ENCODE data around the gene ARL9.

DNA sequence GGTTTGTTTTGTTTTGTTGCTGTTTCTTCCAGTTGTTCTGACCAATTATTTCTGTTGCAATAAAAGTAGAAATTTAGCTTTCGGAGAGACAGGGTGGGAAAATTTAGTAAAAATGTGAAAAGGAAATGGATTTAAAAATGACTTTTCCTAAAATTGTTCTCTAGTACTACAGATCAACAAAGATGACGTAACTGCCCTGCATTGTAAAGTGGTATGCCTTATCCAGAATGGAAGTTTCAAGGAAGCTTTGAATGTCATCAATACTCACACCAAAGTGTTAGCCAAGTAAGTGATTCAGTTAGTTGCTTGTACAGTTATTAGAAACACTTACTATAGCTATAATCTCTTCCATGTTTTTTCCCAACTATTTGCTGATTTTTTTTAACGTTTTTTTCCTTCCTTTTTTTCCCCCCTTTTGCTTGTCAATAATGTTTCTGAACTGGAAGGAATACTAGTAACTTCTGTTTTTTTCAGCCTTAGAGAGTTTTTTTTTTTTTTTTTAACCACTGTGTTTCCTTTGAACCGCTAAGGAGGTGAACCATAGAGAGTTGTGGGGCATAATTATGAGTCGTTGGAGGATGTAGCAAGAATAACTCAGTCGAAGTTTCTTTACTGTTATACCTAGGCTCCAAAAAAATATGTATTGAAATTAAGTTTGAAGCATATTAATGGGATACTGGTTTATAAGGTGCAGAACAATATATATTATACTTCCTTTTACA lies 35.9 kb upstream of the ARL9 start:
- TF ChIP-seq MAFK (IDR thresholded peaks at IDR 0.05; ENCODE audit: low read length), result no peak
- TF ChIP-seq SMARCA5 (IDR thresholded peaks at IDR 0.05), result no peak
- TF ChIP-seq, protein P1, sequence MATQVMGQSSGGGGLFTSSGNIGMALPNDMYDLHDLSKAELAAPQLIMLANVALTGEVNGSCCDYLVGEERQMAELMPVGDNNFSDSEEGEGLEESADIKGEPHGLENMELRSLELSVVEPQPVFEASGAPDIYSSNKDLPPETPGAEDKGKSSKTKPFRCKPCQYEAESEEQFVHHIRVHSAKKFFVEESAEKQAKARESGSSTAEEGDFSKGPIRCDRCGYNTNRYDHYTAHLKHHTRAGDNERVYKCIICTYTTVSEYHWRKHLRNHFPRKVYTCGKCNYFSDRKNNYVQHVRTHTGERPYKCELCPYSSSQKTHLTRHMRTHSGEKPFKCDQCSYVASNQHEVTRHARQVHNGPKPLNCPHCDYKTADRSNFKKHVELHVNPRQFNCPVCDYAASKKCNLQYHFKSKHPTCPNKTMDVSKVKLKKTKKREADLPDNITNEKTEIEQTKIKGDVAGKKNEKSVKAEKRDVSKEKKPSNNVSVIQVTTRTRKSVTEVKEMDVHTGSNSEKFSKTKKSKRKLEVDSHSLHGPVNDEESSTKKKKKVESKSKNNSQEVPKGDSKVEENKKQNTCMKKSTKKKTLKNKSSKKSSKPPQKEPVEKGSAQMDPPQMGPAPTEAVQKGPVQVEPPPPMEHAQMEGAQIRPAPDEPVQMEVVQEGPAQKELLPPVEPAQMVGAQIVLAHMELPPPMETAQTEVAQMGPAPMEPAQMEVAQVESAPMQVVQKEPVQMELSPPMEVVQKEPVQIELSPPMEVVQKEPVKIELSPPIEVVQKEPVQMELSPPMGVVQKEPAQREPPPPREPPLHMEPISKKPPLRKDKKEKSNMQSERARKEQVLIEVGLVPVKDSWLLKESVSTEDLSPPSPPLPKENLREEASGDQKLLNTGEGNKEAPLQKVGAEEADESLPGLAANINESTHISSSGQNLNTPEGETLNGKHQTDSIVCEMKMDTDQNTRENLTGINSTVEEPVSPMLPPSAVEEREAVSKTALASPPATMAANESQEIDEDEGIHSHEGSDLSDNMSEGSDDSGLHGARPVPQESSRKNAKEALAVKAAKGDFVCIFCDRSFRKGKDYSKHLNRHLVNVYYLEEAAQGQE (IDR thresholded peaks at IDR 0.05; ENCODE audit: borderline replicate concordance), result no peak
- TF ChIP-seq, protein P1 (CRISPR knock-in tag; IDR thresholded peaks at IDR 0.05; ENCODE audit: low read depth), result no peak
- TF ChIP-seq, protein P2, sequence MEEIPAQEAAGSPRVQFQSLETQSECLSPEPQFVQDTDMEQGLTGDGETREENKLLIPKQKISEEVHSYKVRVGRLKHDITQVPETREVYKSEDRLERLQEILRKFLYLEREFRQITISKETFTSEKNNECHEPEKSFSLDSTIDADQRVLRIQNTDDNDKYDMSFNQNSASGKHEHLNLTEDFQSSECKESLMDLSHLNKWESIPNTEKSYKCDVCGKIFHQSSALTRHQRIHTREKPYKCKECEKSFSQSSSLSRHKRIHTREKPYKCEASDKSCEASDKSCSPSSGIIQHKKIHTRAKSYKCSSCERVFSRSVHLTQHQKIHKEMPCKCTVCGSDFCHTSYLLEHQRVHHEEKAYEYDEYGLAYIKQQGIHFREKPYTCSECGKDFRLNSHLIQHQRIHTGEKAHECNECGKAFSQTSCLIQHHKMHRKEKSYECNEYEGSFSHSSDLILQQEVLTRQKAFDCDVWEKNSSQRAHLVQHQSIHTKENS (CRISPR knock-in tag; IDR thresholded peaks at IDR 0.05), result no peak
- TF ChIP-seq, protein P3, sequence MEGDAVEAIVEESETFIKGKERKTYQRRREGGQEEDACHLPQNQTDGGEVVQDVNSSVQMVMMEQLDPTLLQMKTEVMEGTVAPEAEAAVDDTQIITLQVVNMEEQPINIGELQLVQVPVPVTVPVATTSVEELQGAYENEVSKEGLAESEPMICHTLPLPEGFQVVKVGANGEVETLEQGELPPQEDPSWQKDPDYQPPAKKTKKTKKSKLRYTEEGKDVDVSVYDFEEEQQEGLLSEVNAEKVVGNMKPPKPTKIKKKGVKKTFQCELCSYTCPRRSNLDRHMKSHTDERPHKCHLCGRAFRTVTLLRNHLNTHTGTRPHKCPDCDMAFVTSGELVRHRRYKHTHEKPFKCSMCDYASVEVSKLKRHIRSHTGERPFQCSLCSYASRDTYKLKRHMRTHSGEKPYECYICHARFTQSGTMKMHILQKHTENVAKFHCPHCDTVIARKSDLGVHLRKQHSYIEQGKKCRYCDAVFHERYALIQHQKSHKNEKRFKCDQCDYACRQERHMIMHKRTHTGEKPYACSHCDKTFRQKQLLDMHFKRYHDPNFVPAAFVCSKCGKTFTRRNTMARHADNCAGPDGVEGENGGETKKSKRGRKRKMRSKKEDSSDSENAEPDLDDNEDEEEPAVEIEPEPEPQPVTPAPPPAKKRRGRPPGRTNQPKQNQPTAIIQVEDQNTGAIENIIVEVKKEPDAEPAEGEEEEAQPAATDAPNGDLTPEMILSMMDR (IDR thresholded peaks at IDR 0.05 in 2 of 3, conservative IDR thresholded peaks at IDR 0.05 in 1 of 3; ENCODE audit: insufficient read depth in 2 of 3, low read depth in 1 of 3, low read length in 3 of 3), result no peak
- no peak for TF ChIP-seq ZNF12 (CRISPR knock-in tag; IDR thresholded peaks at IDR 0.05)
- TF ChIP-seq POLR2A (conservative IDR thresholded peaks at IDR 0.05), result no peak
- TF ChIP-seq CAMTA2 (CRISPR knock-in tag; conservative IDR thresholded peaks at IDR 0.05), result no peak
- TF ChIP-seq SP2 (IDR thresholded peaks at IDR 0.05; ENCODE audit: extremely low read depth, low read depth, low read length, poor library complexity, severe bottlenecking), result no peak
- no peak for TF ChIP-seq GATAD2A (IDR thresholded peaks at IDR 0.05)
- TF ChIP-seq, protein P4, sequence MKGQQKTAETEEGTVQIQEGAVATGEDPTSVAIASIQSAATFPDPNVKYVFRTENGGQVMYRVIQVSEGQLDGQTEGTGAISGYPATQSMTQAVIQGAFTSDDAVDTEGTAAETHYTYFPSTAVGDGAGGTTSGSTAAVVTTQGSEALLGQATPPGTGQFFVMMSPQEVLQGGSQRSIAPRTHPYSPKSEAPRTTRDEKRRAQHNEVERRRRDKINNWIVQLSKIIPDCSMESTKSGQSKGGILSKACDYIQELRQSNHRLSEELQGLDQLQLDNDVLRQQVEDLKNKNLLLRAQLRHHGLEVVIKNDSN (CRISPR knock-in tag; IDR thresholded peaks at IDR 0.05), result no peak
- TF ChIP-seq MCM3 (IDR thresholded peaks at IDR 0.05), result no peak
- no peak for TF ChIP-seq MECOM (CRISPR knock-in tag; IDR thresholded peaks at IDR 0.05)
- no peak for TF ChIP-seq HDAC2 (IDR thresholded peaks at IDR 0.05)

Data from K562 (cell line).